Caco-2 (cell line): ENCODE data around the gene UGGT2. TPM values are rescaled to one million over a fixed set of nuclear protein-coding genes. Genes with fewer than 3 reads are reported as not detected.
"Not testable (repeated sequence)": the region's sequence is repeated elsewhere in the genome, so short reads cannot be mapped to it uniquely, and the experiment has no call there.

Experiments used
- BruUV-seq: library from RNA; stranded (reverse); fragments of 400-500 nt; replicated peaks from 2 replicates; lab custom pipeline; 2021; lab: Mats Ljungman, UMichigan
- CTCF ChIA-PET: fragments of 300-600 bp; sonication (Branson Sonifier 250); formaldehyde crosslinking; loops from one replicate; lab custom pipeline; 2022; ENCODE audit warnings: antibody characterized with exemption; lab: Charles Lee
- POLR2A ChIA-PET: fragments of 300-600 bp; sonication (Branson Sonifier 250); formaldehyde crosslinking; loops from one replicate; lab custom pipeline; 2022; ENCODE audit warnings: antibody characterized with exemption; lab: Charles Lee
- DNase-seq, 2 experiments: peaks; one replicate each; pipeline versions ENCODE4 v3.0.0 to v3.0.0-alpha.2; 2020 to 2022
- H3K27me3 ChIP-seq: replicated peaks from 2 replicates; pipeline ENCODE4 v1.6.0; 2011; ENCODE audit warnings: low read length; ENCODE audit not compliant: control insufficient read depth, insufficient read depth
- H3K36me3 ChIP-seq: 2 replicates; pipeline ENCODE4 v1.5.1; 2011; ENCODE audit warnings: low read length; ENCODE audit not compliant: control insufficient read depth, insufficient read depth
- H3K4me1 ChIP-seq: fragments of 250-450 bp; sonication (Bioruptor Pico); 2 replicates; pipeline ENCODE4 v1.5.1; 2020; ENCODE audit warnings: mild to moderate bottlenecking
- H3K4me3 ChIP-seq: 2 replicates; pipeline ENCODE4 v1.5.1; 2011; ENCODE audit warnings: low read depth, mild to moderate bottlenecking, control low read depth, low read length
- H3K9me3 ChIP-seq: fragments of 250-450 bp; sonication (Bioruptor Pico); 2 replicates; pipeline ENCODE4 v1.5.1; 2020; ENCODE audit warnings: mild to moderate bottlenecking, moderate library complexity
- H3K27ac Mint-ChIP-seq: one replicate; pipeline ENCODE4 v1.8.0; 2022; ENCODE audit warnings: mixed read lengths; ENCODE audit not compliant: unreplicated experiment
- H3K27me3 Mint-ChIP-seq: one replicate; pipeline ENCODE4 v1.8.0; 2022; ENCODE audit warnings: mixed read lengths; ENCODE audit not compliant: insufficient read depth, unreplicated experiment
- H3K36me3 Mint-ChIP-seq: one replicate; pipeline ENCODE4 v1.8.0; 2022; ENCODE audit warnings: mild to moderate bottlenecking, mixed read lengths; ENCODE audit not compliant: insufficient read depth, unreplicated experiment
- H3K4me1 Mint-ChIP-seq: one replicate; pipeline ENCODE4 v1.8.0; 2022; ENCODE audit warnings: low read depth, mixed read lengths; ENCODE audit not compliant: unreplicated experiment
- H3K4me3 Mint-ChIP-seq: one replicate; pipeline ENCODE4 v1.8.0; 2022; ENCODE audit warnings: mild to moderate bottlenecking, moderate library complexity, mixed read lengths; ENCODE audit not compliant: unreplicated experiment
- H3K9me3 Mint-ChIP-seq: one replicate; pipeline ENCODE4 v1.8.0; 2022; ENCODE audit warnings: mixed read lengths; ENCODE audit not compliant: unreplicated experiment
- CTCF ChIP-seq, 2 experiments: fragments of 200-600 bp in 1 of 2; IDR thresholded peaks; 1 replicate in 1 of 2; 2 replicates in 1 of 2; pipeline versions ENCODE4 v1.5.1 to v1.8.0; 2011 to 2022; ENCODE audit warnings: antibody characterized with exemption in 1 of 2, control low read depth in 1 of 2, inconsistent platforms in 1 of 2, low read depth in 1 of 2, low read length in 1 of 2, mild to moderate bottlenecking in 1 of 2, moderate library complexity in 1 of 2; ENCODE audit not compliant: insufficient read depth in 1 of 2, severe bottlenecking in 1 of 2, unreplicated experiment in 1 of 2
- intact Hi-C: fragments of 100-400 bp; cut with micrococcal nuclease; formaldehyde crosslinking; loops from one replicate; pipeline ENCODE4 v1.10.0; 2022; ENCODE audit not compliant: unreplicated experiment
- total RNA-seq: library from RNA; stranded (reverse); gene quantifications from 2 replicates; pipeline ENCODE4 v1.2.3, GENCODE V29; 2022

UGGT2 gene
- total RNA-seq, 1 experiment from 2014 or later: 35.5 TPM

GRCh38 chr13:95937714-95938320, 115.4 kb downstream of the UGGT2 start:
- no TSS peak for BruUV-seq
- intact Hi-C loops: no loop called here
- Histone ChIP-seq H3K9me3 (no peaks in the 10 kb centered on the region), H3K4me3 (no peak overlapping the region), H3K4me1 (peaks cover 13% of the 10 kb centered on the region), H3K27me3 (no peaks in the 10 kb centered on the region), H3K36me3 (no peaks in the 10 kb centered on the region; the same call in 1 of the 2 replicates)
- Mint-ChIP-seq H3K4me3 (no peak overlapping the region), H3K27ac (no peak overlapping the region), H3K36me3 (peaks cover 46% of the 10 kb centered on the region), H3K4me1 (peaks cover 16% of the 10 kb centered on the region), H3K9me3 (peaks cover 4% of the 10 kb centered on the region), H3K27me3 (no peaks in the 10 kb centered on the region)
- no peak for DNase-seq
- ChIA-PET POLR2A (no interaction called here), CTCF (no interaction called here)
- no peak for TF ChIP-seq CTCF (IDR thresholded peaks at IDR 0.05; ENCODE audit: insufficient read depth in 1 of 2, low read depth in 1 of 2, low read length in 1 of 2, severe bottlenecking in 1 of 2, unreplicated experiment in 1 of 2)

DNA sequence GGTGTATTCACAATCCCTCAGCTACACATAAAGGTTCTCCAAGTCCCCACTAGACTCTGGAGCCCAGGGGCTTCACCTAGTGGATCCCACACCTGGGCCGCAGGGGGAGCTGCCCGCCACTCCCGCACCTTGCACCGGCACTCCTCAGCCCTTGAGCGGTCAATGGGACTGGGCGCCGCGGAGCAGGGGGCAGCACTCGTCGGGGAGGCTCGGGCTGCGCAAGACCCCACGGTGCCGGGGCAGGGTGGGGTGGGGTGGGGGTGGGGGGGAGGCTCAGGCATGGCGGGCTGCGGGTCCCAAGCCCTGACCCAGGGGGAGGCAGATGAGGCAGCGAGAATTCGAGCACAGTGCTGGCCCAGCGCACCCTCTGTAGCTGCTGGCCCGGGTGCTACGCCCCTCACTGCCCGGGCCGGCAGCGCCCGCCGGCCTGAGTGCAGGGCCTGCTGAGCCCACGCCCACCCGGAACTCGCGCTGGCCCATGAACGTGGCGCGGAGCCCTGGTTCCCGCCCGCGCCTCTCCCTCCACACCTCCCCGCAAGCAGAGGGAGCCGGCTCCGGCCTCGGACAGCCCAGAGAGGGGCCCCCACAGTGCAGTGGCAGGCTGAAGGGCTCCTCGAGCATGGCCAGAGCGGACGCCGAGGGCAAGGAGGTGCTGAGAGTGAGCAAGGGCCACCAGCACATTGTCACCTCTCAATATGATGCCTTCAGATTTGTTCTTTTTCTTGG, 121.7 kb downstream of the UGGT2 start:
- Histone ChIP-seq H3K4me3 (no peak overlapping the region), H3K27me3 (no peaks in the 10 kb centered on the region), H3K4me1 (no peaks in the 10 kb centered on the region), H3K36me3 (no peaks in the 10 kb centered on the region; the same call in 1 of the 2 replicates), H3K9me3 (no peaks in the 10 kb centered on the region)
- no TSS peak for BruUV-seq
- Mint-ChIP-seq H3K4me3 (no peak overlapping the region), H3K27ac (no peak overlapping the region), H3K4me1 (no peaks in the 10 kb centered on the region), H3K36me3 (peaks cover 71% of the 10 kb centered on the region), H3K9me3 (peaks cover 34% of the 10 kb centered on the region), H3K27me3 (no peaks in the 10 kb centered on the region)
- POLR2A ChIA-PET: no interaction called here
- TF ChIP-seq CTCF (IDR thresholded peaks at IDR 0.05; ENCODE audit: insufficient read depth in 1 of 2, low read depth in 1 of 2, low read length in 1 of 2, severe bottlenecking in 1 of 2, unreplicated experiment in 1 of 2): no peak
- CTCF ChIA-PET: no interaction called here
- intact Hi-C loops: no loop called here
- no peak for DNase-seq

DNA sequence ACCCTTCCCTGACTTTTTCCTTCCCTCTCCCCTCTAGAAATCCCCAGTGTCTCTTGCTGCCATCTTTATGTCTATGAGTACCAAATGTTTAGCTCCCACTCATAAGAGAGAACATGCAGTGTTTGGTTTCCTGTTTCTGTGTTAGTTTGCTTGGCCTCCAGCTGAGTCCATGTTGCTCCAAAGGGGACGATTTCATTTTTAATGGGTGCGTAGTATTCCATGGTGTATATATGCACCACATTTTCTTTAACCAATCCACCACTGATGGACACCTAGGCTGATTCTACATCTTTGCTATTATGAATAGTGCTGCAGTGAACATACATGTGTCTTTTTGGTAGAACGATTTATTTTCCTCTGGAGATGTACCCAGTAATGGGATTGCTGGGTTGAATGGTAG, 123.8 kb downstream of the UGGT2 start:
- Mint-ChIP-seq H3K36me3 (peaks cover 52% of the 10 kb centered on the region), H3K27ac (no peak overlapping the region), H3K27me3 (no peaks in the 10 kb centered on the region), H3K9me3 (peaks cover 34% of the 10 kb centered on the region), H3K4me3 (no peak overlapping the region), H3K4me1 (no peaks in the 10 kb centered on the region)
- no peak overlapping the region for H3K4me3 ChIP-seq
- intact Hi-C loops: no loop called here
- POLR2A ChIA-PET: no interaction called here
- TF ChIP-seq CTCF (IDR thresholded peaks at IDR 0.05; ENCODE audit: insufficient read depth in 1 of 2, low read depth in 1 of 2, low read length in 1 of 2, severe bottlenecking in 1 of 2, unreplicated experiment in 1 of 2): no peak
- no peaks in the 10 kb centered on the region for H3K36me3 ChIP-seq
- BruUV-seq: no TSS peak
- no peaks in the 10 kb centered on the region for H3K9me3 ChIP-seq
- no peak for DNase-seq
- no peaks in the 10 kb centered on the region for H3K27me3 ChIP-seq
- H3K4me1 ChIP-seq: peaks cover 9% of the 10 kb centered on the region; the same call in 1 of the 2 replicates
- CTCF ChIA-PET: no interaction called here

- POLR2A ChIA-PET: not testable (repeated sequence)
These were observed 124.8 kb downstream of the UGGT2 start for GRCh38 chr13:95928367-95928906.

More at GRCh38 chr13:95928367-95928906, 124.8 kb downstream of the UGGT2 start:
- CTCF ChIA-PET, H3K9me3 ChIP-seq, H3K4me3 ChIP-seq, H3K27me3 Mint-ChIP-seq, H3K27ac Mint-ChIP-seq, intact Hi-C loops, H3K36me3 ChIP-seq, H3K4me1 Mint-ChIP-seq, DNase-seq, H3K27me3 ChIP-seq, H3K4me3 Mint-ChIP-seq, BruUV-seq: not testable (repeated sequence)
- peaks cover 14% of the 10 kb centered on the region; the same call in 1 of the 2 replicates for H3K4me1 ChIP-seq
- Mint-ChIP-seq H3K9me3 (peaks cover 34% of the 10 kb centered on the region), H3K36me3 (peaks cover 42% of the 10 kb centered on the region)
